Measurements from ENCODE around the gene SUMO3.

The SUMO3 gene

DNA sequence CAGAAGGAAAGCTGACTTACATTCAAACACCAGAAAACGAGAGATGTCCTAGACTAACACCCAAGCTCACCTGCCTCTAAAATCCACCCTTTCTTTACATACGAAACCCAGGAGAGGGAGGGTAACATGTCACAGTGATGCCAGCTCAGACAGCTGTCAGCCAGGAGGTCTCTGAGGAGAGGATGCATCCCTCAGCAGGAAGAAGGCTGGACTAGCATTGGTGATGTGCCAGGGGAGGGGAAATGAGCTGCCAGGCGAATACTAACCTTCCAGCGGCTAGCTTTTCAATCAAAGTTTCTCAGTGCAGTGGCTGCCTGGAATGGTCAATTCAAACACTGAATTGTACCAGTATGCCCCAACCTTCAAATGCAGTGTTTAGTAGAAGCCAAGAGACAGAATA lies 12.6 kb downstream of the SUMO3 start:
- peaks cover 16% of the 10 kb centered on the region for H3K4me1 ChIP-seq (ENCODE audit: insufficient read depth, low read length, severe bottlenecking)
- no peaks in the 10 kb centered on the region for H3K27me3 ChIP-seq (ENCODE audit: insufficient read depth, low read length)
- H3K4me2 ChIP-seq (ENCODE audit: low read length) = no peak overlapping the region
- no peak overlapping the region for H3K27ac ChIP-seq (ENCODE audit: low read depth, low read length, poor library complexity, severe bottlenecking)
- TF ChIP-seq EZH2 (IDR thresholded peaks at IDR 0.05; ENCODE audit: borderline replicate concordance, low read length) = no peak
- H3K36me3 ChIP-seq (ENCODE audit: insufficient read depth, low read length) = peaks cover 66% of the 10 kb centered on the region
- H2AFZ ChIP-seq (ENCODE audit: low read length) = no peak overlapping the region
- H3K9me2 ChIP-seq (ENCODE audit: low read depth, low read length) = no peaks in the 10 kb centered on the region
- H3F3A ChIP-seq (ENCODE audit: insufficient read depth, low read length) = no peaks in the 10 kb centered on the region
- H3K79me2 ChIP-seq (ENCODE audit: insufficient read depth, low read length) = peaks cover 12% of the 10 kb centered on the region
- no peak overlapping the region for H3K9ac ChIP-seq (ENCODE audit: low read length)
- H3K4me3 ChIP-seq (ENCODE audit: low read depth, low read length, poor library complexity, severe bottlenecking) = no peak overlapping the region
- H3K9me3 ChIP-seq (ENCODE audit: low read length) = no peaks in the 10 kb centered on the region
- no peaks in the 10 kb centered on the region for H4K20me1 ChIP-seq (ENCODE audit: insufficient read depth, low read length)

DNA sequence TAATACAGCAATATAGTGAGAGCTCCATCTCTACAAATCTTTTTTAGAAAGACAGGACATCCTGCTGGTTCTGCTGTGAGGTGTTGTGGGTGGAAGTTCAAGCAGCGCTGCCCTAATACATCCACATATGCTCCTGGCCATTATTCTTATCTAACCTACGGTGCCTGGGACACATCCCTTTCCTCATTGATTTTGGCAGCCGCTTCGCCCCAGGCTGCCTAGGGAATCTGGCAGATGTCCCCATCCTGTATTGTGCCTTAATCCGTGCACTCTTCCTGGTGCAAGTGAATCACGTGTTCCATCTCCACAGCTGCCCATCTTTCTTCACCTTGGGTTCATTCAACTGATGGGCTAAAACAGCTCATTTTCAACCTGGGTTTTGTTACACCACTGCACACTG lies 13.1 kb downstream of the SUMO3 start:
- H2AFZ ChIP-seq (ENCODE audit: low read length) = no peak overlapping the region
- H3K9me3 ChIP-seq (ENCODE audit: low read length) = no peaks in the 10 kb centered on the region
- no peak overlapping the region for H3K4me3 ChIP-seq (ENCODE audit: low read depth, low read length, poor library complexity, severe bottlenecking)
- no peaks in the 10 kb centered on the region for H4K20me1 ChIP-seq (ENCODE audit: insufficient read depth, low read length)
- H3K79me2 ChIP-seq (ENCODE audit: insufficient read depth, low read length) = peaks cover 17% of the 10 kb centered on the region
- peaks cover 20% of the 10 kb centered on the region for H3K4me1 ChIP-seq (ENCODE audit: insufficient read depth, low read length, severe bottlenecking)
- H3F3A ChIP-seq (ENCODE audit: insufficient read depth, low read length) = no peaks in the 10 kb centered on the region
- no peaks in the 10 kb centered on the region for H3K27me3 ChIP-seq (ENCODE audit: insufficient read depth, low read length)
- no peaks in the 10 kb centered on the region for H3K9me2 ChIP-seq (ENCODE audit: low read depth, low read length)
- H3K36me3 ChIP-seq (ENCODE audit: insufficient read depth, low read length) = peaks cover 63% of the 10 kb centered on the region
- no peak overlapping the region for H3K4me2 ChIP-seq (ENCODE audit: low read length)
- no peak overlapping the region for H3K9ac ChIP-seq (ENCODE audit: low read length)
- TF ChIP-seq, protein P1, sequence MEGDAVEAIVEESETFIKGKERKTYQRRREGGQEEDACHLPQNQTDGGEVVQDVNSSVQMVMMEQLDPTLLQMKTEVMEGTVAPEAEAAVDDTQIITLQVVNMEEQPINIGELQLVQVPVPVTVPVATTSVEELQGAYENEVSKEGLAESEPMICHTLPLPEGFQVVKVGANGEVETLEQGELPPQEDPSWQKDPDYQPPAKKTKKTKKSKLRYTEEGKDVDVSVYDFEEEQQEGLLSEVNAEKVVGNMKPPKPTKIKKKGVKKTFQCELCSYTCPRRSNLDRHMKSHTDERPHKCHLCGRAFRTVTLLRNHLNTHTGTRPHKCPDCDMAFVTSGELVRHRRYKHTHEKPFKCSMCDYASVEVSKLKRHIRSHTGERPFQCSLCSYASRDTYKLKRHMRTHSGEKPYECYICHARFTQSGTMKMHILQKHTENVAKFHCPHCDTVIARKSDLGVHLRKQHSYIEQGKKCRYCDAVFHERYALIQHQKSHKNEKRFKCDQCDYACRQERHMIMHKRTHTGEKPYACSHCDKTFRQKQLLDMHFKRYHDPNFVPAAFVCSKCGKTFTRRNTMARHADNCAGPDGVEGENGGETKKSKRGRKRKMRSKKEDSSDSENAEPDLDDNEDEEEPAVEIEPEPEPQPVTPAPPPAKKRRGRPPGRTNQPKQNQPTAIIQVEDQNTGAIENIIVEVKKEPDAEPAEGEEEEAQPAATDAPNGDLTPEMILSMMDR (IDR thresholded peaks at IDR 0.05; ENCODE audit: low read length) = no peak
- TF ChIP-seq EZH2 (IDR thresholded peaks at IDR 0.05; ENCODE audit: borderline replicate concordance, low read length) = no peak
- H3K27ac ChIP-seq (ENCODE audit: low read depth, low read length, poor library complexity, severe bottlenecking) = no peak overlapping the region

DNA sequence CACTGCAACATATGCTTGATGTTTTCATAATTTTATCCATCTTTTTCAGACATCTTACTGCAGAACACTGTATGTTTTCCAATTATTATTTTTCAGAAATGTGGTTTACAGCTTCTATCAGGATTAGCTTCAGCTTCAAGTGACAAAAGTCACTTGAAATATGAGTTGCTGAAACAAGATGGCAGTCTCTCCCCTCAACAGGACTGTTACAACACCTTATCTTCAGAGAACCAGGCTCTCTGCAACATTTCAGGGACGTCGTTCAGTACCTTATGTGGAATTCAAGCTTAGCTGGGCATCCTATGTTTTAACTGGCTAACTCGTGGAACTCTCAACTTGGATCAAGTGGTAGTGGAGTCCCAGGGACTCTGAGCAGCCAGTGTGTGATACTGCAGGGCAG lies 14.2 kb downstream of the SUMO3 start:
- no peaks in the 10 kb centered on the region for H3K9me3 ChIP-seq (ENCODE audit: low read length)
- TF ChIP-seq EZH2 (IDR thresholded peaks at IDR 0.05; ENCODE audit: borderline replicate concordance, low read length) = no peak
- TF ChIP-seq, protein P1 (IDR thresholded peaks at IDR 0.05; ENCODE audit: low read length) = no peak

GRCh38 chr21:44802396-44803153 lies 15.3 kb downstream of the SUMO3 start:
- Histone ChIP-seq H3K4me1 (ENCODE audit: insufficient read depth, low read length, severe bottlenecking) (peaks cover 30% of the 10 kb centered on the region), H3K9me2 (ENCODE audit: low read depth, low read length) (no peaks in the 10 kb centered on the region), H3K9me3 (ENCODE audit: low read length) (no peaks in the 10 kb centered on the region), H3K79me2 (ENCODE audit: insufficient read depth, low read length) (peaks cover 38% of the 10 kb centered on the region), H3K4me2 (ENCODE audit: low read length) (peak overlapping the region; percentile 86), H3K27me3 (ENCODE audit: insufficient read depth, low read length) (no peaks in the 10 kb centered on the region), H3K27ac (ENCODE audit: low read depth, low read length, poor library complexity, severe bottlenecking) (peak overlapping the region; percentile 31), H4K20me1 (ENCODE audit: insufficient read depth, low read length) (no peaks in the 10 kb centered on the region), H2AFZ (ENCODE audit: low read length) (no peak overlapping the region), H3K36me3 (ENCODE audit: insufficient read depth, low read length) (peaks cover 67% of the 10 kb centered on the region), H3F3A (ENCODE audit: insufficient read depth, low read length) (no peaks in the 10 kb centered on the region), H3K4me3 (ENCODE audit: low read depth, low read length, poor library complexity, severe bottlenecking) (peak overlapping the region; percentile 85), H3K9ac (ENCODE audit: low read length) (peak overlapping the region; percentile 90)
- TF ChIP-seq, protein P1 (IDR thresholded peaks at IDR 0.05; ENCODE audit: low read length) = no peak
- TF ChIP-seq EZH2 (IDR thresholded peaks at IDR 0.05; ENCODE audit: borderline replicate concordance, low read length) = no peak

More for the DNA sequence above, 14.2 kb downstream of the SUMO3 start:
- peaks cover 28% of the 10 kb centered on the region for H3K79me2 ChIP-seq (ENCODE audit: insufficient read depth, low read length)
- no peaks in the 10 kb centered on the region for H3F3A ChIP-seq (ENCODE audit: insufficient read depth, low read length)
- no peak overlapping the region for H3K4me2 ChIP-seq (ENCODE audit: low read length)
- no peak overlapping the region for H3K27ac ChIP-seq (ENCODE audit: low read depth, low read length, poor library complexity, severe bottlenecking)
- H3K9me2 ChIP-seq (ENCODE audit: low read depth, low read length) = no peaks in the 10 kb centered on the region
- H3K27me3 ChIP-seq (ENCODE audit: insufficient read depth, low read length) = no peaks in the 10 kb centered on the region
- H3K4me1 ChIP-seq (ENCODE audit: insufficient read depth, low read length, severe bottlenecking) = peaks cover 30% of the 10 kb centered on the region
- peaks cover 61% of the 10 kb centered on the region for H3K36me3 ChIP-seq (ENCODE audit: insufficient read depth, low read length)
- no peak overlapping the region for H2AFZ ChIP-seq (ENCODE audit: low read length)
- H3K9ac ChIP-seq (ENCODE audit: low read length) = no peak overlapping the region
- H3K4me3 ChIP-seq (ENCODE audit: low read depth, low read length, poor library complexity, severe bottlenecking) = no peak overlapping the region
- no peaks in the 10 kb centered on the region for H4K20me1 ChIP-seq (ENCODE audit: insufficient read depth, low read length)

All from OCI-LY1 (cell line).